Tongue (tissue), 2 donors: ENCODE results near the gene C19orf38. TPM values are rescaled to one million over a fixed set of nuclear protein-coding genes. Genes with fewer than 3 reads are reported as not detected.
A peak's percentile ranks its signal among the peaks of the same experiment; 100 is the strongest.
"Not testable (repeated sequence)": the region's sequence is repeated elsewhere in the genome, so short reads cannot be mapped to it uniquely, and the experiment has no call there.

Source experiments
- DNase-seq: peaks from one replicate; pipeline ENCODE4 v3.0.0-alpha.2; 2015
- total RNA-seq: library from RNA; depleted of rRNA; stranded (reverse); fragments of >200 nt; gene quantifications from one replicate; pipeline ENCODE4 v1.2.3, GENCODE V29; 2014

The C19orf38 gene
- total RNA-seq, 1 donor from 2014 or later = 3.9 TPM

DNA sequence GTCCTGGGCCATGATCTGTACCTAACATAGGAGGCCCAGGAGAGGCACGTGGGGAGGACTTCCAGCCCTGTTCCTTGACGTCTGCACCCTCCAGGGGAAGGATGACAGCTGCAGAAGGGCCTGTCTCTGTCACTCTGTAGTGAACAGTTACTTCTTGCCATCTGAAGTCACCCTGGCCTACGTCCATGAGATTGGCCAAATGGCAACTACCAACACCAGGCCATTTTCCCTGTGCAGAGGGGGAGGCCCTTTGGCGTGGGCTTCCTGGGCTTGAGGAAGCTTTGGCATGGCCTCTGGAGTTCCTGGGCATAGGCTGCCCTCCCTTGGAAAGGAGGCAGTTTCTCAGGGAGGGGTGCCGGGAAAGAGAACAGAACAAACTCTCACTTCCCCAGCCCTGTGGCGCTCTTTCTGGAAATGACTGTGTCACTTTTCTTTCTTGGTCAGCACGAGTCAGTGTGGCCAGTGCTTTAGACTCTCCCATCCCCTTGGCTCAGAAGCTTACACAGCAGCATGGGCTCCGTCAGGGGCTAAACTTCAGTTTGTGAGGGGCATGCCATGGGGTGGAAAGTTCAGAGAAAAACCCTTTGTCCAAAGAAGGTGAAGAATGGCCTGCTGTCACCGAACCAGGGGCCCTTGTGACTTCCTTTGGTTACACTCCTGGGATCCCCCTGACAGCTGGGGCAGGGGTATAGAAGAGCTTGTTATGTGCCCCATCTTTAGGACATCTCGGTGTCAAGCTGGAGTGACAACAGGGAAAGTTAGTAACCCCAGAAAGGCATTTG lies 28.4 kb downstream of the C19orf38 start:
- peak; percentile 84 for DNase-seq

DNA sequence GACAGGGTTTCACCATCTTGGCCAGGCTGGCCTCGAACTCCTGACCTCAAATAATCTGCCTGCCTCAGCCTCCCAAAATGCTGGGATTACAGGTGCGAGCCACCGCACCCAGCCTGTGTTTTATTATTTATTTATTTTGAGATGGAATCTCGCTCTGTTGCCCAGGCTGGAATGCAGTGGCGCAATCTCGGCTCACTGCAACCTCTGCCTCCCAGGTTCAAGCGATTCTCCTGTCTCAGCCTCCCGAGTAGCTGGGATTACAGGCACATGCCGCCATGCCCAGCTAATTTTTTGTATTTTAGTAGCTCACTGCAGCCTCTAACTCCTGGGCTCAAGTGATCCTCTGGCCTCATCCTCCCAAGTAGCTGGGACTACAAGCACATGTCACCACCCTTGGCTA lies 29.4 kb downstream of the C19orf38 start:
- DNase-seq = not testable (repeated sequence)

DNA sequence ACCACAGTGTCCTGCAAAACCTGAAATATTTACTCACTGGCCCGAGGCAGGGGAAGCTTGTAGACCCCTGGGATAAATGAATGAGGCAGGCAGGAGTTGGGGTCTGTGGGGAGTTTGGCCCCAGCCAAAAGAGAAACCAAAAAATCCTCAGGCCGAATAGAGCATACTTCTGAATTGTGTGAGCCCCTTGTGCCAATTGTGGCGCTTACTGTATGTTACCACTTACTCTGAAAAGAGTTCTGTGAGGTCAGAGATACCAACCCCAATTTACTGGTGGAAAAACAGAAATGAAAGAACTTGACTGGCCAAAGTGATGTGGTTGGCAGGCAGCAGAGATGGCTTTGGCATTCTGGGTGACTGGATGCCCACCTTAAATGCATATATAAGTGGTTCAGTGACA lies 30.0 kb downstream of the C19orf38 start:
- no peak for DNase-seq

DNA sequence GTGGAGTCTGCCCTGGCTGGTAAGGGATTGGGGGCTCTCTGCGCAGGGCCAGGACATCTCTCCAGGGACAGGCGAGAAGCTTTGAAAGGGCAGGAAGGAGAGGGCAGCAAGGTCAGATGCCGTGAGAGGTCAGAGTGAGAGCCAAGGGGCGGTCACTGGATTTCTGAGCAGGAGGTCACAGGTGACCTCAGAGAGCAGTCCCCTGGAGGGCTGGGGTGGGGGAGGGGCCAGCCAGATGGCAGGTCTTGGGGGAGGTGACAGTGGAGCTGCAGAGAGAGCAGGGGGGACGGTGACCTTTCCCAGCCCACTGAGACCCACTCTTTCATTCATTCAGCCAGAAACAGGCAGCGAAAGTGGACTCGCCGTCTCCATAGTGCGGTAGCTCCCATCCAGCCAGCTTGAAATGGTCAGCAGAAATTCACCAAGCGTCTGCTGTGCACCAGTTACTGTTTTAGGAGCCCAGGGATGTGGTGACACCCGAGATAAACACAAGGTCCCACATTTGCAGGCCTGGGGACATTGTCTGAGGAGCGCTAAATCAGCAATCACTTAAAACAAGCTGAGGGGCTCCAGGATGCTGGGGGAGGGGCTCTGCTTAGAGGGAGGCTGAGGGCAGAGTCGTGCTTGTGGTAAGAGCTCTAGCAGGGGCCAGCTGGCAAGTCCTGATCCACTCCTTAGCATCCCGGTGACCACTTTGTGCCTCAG lies 33.3 kb downstream of the C19orf38 start:
- DNase-seq = no peak

DNA sequence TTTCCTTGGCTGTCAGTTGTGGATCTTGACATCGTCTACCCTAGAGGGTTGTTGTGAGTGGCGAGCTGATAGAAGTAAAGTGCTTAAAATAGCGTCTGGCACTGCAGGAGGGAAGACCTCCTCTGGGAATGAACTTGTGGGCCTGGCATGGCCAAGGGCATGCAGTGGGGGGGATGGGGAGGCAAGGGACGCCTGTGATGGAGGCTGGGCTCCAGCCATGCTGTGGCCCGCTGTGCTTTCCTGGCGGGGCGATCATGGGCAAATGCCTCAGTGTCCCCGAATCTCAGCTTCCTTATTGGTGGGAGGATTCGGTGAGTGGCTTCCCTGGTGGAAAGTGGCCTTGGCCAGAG lies 33.9 kb downstream of the C19orf38 start:
- DNase-seq = no peak

DNA sequence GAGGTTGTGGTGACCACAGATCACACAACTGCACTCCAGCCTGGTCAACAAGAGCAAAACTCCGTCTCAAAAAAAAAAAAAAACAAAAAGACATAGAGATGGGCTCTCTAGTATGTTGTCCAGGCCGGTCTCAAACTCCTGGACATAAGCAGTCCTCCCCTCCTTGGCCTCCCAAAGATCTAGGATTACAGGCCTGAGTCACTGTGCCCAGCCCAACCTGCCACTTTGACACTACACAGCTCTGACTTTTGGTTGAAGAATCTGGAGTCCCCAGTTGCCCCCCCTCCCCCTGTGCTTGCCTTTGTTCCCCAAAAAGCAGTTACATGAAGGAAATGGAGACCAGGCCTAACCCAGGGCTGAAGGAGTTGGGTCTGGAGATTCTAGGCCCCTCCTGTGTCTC lies 36.1 kb downstream of the C19orf38 start:
- peak; percentile 64 for DNase-seq

DNA sequence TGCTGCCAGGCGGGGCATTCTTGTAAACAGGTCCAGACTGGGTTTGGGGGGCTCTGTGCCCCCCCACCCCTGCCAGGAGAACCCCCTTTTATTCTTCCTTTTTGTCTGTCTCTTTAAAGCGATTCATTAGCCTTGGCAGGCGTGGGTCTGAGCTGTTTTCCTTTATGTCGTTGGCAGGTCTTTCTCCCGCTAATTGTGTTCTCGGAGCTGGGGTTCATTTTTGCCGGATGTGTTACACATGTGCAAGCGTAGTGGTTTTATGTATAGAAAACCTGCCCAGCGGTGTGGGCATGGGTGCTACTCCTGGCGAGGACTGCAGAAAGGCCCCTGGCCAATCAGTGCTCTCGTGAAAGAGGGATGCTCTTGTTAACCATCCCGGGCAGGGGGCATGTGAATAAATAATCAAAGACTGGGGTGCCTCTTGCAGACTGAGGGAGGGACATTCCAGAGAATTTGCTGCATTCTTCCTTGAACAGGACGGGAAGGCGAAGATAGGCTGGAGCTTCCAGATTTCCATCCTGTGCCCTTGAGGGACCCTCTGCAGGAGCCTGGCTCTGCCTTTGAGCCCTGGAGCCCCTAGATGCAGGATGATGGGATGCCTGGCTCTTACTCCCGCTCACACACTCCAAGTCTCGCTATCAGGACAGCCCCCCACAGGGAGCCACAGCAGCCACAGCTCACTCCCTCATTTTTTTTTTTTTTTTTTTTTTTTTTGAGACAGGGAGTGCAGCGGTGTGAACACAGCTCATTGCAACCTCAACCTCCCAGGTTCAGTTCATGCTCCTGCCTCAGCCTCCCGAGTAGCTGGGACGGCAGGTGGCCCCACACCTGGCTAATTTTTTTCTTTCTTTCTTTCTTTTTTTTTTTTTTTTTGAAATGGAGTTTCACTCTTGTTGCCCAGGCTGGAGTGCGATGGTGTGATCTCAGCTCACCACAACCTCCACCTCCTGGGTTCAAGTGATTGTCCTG lies 37.3 kb downstream of the C19orf38 start:
- DNase-seq = no peak

DNA sequence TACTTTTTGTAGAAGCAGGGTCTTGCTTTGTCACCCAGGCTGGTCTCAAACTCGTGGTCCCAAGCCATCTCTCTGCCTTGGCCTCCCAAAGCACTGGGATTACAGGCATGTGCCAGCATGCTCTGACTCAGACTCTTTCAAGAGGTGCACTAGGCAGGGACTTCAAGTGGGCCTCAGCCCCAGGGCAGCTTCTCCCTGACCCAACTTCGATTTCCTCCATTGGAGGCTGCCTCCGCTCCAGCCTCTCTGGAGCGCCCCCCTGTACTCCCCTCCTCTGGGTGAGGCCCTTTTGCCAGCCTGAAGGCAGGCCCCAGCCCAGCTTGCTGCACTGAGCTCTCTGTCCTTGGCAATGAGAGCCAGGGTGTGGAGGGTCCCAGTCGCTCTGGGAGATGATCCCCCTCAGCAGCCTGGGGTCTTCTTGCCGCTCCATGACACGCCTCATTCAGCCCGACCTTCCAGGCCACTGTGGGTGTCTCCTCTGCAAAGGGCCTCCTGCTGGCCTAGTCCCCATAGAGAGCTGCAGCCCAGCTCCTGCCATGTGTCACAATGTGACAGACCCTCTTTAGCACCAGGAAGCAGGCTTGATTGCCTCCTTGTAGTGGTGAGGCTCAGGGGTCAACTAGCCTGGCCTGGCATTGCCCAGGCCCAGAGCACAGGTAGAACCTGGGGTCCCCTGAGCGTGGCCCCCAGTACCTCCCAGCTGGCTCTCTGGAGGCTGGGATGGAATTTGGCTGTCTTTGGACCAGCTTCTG lies 39.6 kb downstream of the C19orf38 start:
- DNase-seq = no peak

DNA sequence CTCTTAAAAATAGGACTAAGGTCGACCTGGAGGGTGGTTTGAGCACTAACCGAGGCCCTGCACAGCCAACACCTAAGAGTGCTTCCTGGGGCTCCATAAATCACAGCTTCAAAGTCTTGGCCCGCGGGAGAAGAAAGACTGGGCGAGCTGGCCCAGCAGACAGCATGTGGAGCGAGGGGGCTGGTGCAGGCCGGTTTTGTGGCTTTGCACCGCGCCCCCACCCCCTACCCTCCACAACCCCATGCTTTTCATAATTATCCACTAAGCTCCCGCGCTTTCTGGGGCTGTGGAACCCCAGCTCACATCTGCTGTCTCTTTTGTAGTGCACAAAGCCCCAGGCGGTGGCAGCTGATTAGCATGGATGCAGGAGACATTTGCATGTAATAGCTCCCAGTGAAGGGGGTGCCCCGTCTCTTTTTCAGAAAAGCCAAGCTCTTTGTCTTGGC lies 40.2 kb downstream of the C19orf38 start:
- DNase-seq = peak; percentile 65

DNA sequence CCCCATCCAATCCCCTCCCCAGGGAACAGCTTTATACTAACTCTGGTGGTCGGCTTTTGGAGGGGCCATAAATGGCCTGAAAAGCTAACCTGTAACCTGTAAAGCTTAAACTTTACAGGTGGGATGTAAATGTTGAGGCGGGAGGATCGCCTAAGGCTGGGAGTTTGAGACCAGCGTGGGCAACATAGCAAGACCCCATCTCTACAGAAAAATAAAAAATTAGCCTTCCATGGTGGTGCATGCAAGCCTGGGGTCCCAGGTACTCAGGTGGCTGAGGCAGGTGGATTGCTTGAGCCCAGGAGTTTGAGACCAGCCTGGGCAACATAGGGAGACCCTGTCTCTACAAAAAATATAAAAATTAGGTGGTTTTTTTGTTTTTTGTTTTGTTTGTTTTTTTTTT lies 41.7 kb downstream of the C19orf38 start:
- DNase-seq = no peak

DNA sequence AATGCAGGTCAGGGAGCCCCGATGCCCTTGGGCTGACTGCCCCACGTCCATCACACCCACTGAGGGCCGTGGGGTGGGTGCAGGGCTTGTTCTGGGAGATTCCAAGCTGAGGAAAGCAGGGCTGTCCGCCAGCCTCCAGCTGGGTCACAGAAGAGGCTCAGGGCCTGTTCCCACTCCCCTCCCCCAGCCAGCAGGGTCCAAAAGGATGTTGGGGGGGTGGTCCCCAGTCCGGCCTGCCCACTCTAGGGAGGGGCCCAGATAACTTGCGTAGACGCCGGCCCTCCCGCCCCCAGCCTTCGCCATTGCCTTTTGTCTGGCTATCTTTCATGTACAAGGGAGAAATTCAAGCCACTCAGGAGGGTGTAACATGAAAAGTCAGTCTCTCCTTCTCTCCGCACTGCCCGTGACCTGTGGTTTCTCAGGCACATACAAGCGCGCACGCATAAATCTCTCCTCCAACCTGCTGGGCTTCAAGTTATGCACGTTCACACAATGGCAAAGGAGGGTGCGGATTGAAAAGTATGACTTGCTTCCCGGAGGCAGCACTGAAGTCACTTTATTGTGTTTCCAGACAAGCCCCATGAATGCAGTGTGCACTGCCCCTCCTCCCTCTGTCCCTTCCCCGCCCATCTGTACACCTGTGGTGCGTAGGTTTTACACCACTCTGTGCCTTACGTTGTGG lies 43.3 kb downstream of the C19orf38 start:
- peak; percentile 76 for DNase-seq

DNA sequence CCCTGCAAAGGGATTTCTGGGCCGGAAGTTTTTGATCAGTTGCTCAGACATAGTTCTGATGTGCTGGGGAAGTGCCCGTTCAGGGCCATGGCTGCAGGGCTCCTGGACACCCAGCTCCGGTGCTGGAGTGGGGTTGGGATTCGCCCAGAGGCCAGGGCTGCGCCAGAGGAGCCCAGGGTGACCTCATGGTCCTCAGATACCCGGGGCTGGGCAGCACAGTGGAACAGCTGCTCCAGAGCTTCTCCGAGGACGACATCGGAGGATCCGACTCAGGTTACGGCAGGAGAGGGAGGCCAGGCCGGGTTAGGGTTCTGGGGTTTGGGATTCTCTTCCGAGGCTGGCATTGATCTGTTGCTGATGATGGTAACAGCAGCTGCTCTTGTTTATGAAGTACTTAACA lies 44.0 kb downstream of the C19orf38 start:
- DNase-seq = peak; percentile 88

DNA sequence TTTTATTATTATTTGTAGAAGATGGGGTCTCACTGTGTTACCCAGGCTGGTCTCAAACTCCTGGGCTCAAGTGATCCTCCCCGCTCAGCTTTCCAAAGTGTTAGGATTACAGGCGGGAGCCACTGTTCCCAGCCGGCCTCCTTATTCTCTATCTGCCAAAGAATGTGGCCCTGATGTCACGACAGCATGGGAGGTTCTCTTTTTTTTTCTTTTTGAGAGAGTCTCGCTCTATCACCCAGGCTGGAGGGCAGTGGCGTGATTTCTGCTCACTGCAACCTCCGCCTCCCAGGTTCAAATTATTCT lies 46.6 kb downstream of the C19orf38 start:
- no peak for DNase-seq

DNA sequence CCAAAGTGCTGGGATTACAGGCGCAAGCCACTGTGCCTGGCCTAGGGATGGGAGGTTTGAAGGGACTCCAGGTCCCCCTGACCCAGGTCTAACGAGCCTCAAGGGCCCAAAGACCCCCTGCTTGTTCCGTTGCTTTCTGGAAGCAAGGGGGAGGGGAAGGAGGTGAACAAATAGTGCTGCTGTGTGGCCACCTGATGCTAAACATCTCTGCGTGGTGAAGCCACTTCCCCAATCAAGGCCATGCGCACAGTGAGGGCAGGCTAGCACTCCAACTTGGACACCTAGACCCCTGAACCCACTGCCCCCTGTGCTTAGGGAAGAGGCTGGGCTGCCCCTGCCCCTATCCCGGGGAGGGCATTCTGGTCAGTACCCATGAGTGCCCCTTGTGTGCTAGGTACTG lies 47.1 kb downstream of the C19orf38 start:
- no peak for DNase-seq

DNA sequence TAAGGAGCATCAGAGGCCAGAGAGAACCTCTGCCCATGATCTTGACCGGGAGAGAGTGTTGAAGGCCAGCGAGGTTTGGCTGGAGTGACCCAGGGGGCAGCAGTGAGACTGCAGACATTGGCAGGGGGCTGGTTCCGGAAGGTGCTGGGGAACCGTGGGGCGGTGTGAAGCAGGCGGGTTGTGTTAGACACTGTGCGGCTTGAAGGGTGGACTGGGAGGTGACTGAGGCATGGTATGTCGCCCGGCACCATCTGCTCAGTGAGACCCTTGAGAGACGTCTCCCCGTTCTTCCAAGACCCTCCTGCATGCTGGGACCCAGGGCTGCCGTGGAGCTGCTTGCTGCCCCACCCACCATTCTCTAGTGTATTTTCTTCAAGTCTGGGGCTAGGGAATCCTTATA lies 47.7 kb downstream of the C19orf38 start:
- no peak for DNase-seq

DNA sequence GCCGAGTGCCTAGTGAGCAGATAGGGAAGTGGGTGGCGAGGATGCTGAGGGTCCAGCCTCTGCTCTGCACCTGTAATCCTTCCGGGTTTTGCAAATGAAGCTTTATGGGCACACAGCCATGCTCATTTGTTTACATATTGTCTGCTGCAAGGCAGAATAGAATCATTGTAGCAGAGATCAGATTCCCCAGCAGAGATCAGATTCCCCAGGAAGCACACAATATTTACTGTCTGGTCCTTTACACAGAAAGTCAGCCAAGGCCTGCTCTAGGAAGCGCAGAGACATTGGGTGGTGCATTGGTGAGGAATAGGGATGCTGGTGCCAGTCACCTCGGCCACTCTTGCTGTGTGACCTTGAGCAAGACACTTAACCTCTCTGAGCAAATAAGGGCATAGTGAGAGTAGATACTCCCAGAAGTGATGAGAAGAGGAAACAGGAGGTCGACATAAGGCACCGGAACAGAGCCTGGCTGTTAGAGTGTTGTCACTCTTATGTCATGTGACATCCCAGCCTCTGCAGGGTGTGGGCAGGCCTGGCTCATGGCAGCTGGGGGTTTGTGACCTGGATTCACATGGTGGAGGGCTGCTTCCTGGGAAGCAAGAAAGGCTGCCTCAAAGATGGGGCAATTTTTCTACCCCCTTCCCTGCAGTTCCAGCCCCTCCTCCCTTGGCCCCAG lies 48.8 kb downstream of the C19orf38 start:
- no peak for DNase-seq

DNA sequence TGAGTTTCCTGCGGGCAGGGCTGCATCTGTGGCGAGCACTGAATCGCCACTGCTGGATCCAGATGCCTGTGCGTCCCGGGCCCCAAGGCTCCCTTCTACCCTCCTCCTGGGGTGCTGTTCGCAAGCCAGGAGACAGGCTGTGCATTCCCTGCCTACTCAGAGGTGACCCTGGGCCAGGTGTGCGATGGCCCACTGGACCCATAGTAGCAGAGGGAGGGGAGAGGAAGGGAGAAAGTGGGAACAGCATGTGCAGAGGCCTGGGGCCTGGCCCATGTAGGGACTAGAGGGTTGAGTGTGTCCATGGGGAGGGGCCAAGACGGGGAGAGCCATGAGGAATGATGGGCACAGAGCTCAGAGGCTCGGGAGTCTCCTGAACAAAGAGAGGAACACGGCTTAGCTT lies 50.4 kb downstream of the C19orf38 start:
- no peak for DNase-seq

DNA sequence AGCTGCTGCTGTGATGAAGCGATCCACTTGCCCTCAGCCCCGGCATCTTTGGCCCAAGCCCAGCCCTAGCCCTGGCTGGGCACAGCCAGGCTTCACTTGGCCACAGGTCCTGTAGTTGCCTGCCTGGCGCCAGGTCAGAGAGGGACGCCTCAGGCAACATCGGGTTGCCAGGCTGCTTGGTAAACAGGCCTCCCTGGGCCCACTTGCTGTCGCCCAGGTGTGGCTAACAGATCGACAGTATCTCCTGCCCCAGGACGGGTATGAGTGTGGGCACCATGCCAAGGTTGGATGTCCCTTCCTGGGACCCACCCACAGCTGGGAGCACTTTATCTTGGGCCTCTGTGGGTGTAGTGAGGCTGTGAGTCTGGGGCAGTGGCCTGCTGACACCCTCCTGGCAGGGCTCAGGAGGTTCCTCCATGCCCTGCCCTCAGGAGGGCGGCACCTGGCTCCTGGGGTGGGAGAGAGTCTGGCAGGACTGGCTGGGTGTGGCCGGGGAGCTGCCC lies 51.0 kb downstream of the C19orf38 start:
- peak; percentile 72 for DNase-seq

DNA sequence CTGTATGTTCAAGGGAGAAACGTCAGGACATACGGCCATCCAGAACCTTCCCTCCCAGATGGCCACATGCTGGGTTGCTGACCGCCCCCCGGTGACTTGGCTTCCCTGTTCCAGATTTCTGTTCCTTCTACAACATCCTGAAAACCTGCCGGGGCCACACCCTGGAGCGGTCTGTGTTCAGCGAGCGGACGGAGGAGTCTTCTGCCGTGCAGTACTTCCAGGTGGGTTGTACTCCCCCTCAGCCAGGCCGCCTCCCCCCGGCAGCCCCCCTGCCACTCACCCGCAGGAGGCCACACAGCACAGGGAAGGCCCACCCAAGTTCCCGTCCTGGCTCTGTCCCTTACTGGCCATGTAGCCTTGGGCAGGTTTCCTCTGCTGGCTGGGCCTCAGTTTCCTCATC lies 59.7 kb downstream of the C19orf38 start:
- no peak for DNase-seq

DNA sequence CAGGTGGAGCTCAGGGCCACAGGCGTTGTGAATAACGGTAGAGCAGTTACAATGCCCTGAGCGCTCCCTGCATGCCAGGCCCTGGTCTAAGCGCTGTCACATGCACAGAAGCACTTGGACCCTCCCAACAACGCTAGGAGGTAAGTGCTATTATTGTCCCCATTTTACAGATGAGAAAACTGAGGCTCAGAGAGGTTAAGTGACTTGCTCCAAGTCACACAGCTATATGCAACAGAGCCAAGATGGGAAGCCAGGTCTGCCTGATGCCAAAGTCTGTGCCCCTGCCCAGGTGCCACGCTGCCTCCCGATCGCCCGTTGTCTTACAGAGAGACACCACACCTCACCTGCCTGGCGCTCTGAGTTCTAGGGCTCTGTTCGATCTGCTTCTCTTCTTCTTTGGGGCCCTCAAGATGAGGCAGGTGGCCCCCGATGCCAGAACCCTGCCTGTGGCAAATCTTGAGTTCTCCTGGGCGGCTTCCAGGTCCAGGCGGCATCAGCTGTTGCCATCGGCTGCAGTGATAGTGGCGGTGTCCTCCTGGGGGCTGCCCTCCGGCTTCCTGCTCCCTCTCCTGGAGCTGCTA lies 60.3 kb downstream of the C19orf38 start:
- no peak for DNase-seq
